ENCODE data around the gene SIN3B.

Gene SIN3B

DNA sequence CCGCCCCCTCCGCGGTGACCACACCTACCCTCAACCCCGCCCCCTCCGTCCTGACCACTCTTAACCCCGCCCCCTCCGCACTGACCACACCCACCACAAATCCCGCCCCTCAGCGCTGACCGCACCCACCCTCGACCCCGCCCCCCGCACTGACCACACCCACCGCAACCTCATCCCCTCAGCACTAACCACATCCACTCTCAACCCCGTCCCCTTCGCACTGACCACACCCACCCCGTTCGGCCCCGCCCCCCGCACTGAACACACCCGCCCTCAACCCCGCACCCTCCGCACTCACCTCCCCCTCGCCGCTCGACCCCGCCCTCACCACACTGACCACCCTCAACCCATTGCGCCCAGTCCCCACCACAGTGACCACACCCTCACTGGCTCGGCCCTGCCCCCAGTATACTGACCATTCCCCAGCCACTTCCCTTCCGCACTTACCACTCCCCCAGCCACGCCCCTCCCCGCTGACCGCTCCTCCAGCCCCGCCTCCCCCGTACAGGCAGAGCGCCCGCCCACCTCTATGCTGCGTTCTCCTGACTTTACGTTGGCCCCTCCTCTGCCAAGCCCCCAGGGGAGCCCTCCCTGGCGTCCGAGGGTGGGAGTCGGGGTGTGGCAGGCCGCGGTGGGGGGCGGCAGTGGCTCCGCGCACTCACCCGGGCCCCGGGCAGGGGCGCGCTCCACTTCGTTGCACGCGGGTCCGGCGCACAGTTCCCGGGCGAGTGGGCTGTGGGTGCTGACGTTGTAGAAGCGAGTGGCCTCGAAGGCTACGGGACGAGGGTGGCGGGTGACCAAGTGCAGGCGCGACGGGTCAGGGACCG is 68.0 kb downstream of the SIN3B start:
- H3K27me3 ChIP-seq (ENCODE audit: insufficient read depth, poor library complexity, severe bottlenecking): no peaks in the 10 kb centered on the region
- DNase-seq (ENCODE audit: low spot score): peak; percentile 90
- H3K36me3 ChIP-seq (ENCODE audit: low read depth): no peaks in the 10 kb centered on the region
- peak; percentile 82 for ATAC-seq (ENCODE audit: low read depth)
- peak overlapping the region; percentile 34 for H3K4me3 ChIP-seq (ENCODE audit: severe bottlenecking)
- H3K27ac ChIP-seq (ENCODE audit: poor library complexity, severe bottlenecking): no peak overlapping the region
- TF ChIP-seq, protein P1, sequence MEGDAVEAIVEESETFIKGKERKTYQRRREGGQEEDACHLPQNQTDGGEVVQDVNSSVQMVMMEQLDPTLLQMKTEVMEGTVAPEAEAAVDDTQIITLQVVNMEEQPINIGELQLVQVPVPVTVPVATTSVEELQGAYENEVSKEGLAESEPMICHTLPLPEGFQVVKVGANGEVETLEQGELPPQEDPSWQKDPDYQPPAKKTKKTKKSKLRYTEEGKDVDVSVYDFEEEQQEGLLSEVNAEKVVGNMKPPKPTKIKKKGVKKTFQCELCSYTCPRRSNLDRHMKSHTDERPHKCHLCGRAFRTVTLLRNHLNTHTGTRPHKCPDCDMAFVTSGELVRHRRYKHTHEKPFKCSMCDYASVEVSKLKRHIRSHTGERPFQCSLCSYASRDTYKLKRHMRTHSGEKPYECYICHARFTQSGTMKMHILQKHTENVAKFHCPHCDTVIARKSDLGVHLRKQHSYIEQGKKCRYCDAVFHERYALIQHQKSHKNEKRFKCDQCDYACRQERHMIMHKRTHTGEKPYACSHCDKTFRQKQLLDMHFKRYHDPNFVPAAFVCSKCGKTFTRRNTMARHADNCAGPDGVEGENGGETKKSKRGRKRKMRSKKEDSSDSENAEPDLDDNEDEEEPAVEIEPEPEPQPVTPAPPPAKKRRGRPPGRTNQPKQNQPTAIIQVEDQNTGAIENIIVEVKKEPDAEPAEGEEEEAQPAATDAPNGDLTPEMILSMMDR (IDR thresholded peaks at IDR 0.05; ENCODE audit: poor library complexity, severe bottlenecking): no peak
- H3K9me3 ChIP-seq (ENCODE audit: severe bottlenecking): no peaks in the 10 kb centered on the region
- no peaks in the 10 kb centered on the region for H3K4me1 ChIP-seq (ENCODE audit: insufficient read depth, poor library complexity, severe bottlenecking)

DNA sequence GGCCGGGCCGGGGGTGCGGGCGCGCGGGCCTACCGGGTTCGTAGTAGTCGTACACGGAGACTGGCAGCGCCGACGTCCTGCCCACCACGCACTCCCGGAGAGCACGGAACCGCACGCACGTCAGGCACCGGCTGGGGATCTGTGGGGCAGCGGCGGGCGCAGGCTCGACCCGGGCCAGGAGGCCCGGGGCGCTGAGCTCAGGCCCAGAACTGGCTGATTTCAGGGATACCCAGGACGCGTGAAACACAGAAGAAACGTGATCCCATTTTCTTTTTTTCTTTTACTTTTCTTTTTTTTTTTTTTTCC is 68.6 kb downstream of the SIN3B start:
- Histone ChIP-seq H3K4me1 (ENCODE audit: insufficient read depth, poor library complexity, severe bottlenecking) (no peaks in the 10 kb centered on the region), H3K27me3 (ENCODE audit: insufficient read depth, poor library complexity, severe bottlenecking) (no peaks in the 10 kb centered on the region), H3K4me3 (ENCODE audit: severe bottlenecking) (peak overlapping the region; percentile 34), H3K27ac (ENCODE audit: poor library complexity, severe bottlenecking) (no peak overlapping the region), H3K9me3 (ENCODE audit: severe bottlenecking) (no peaks in the 10 kb centered on the region), H3K36me3 (ENCODE audit: low read depth) (no peaks in the 10 kb centered on the region)
- DNase-seq (ENCODE audit: low spot score) (no peak), ATAC-seq (ENCODE audit: low read depth) (no peak)
- TF ChIP-seq, protein P1 (IDR thresholded peaks at IDR 0.05; ENCODE audit: poor library complexity, severe bottlenecking): no peak

DNA sequence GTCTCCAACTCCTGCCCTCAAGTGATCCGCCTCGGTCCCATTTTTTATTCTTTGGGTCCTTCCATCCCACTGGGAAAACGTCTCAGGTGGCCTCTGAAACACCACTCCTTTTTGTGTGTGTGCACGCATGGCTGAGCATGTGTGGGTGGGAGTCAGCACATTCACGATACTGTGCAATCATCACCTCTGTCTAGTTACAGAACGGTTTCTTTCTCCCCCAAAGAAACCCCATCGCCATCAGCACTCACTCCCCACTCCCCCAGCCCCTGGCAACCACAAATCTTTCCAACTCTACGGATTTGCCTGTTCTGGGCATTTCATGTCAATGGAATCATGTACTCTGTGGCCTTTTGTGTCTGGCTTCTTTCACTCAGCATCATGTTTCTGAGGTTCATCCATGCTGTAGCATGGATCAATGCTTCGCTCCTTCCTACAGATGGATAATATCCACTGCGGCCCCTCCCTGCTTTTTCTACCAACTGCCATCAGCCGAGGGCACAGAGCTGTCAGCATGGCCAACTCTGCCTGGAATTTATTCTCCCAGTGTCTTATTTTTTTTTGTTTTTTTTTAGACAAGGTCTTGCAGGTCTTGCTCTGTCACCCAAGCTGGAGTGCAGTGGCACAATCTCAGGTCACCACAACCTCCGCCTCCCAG is 69.3 kb downstream of the SIN3B start:
- H3K27me3 ChIP-seq (ENCODE audit: insufficient read depth, poor library complexity, severe bottlenecking): no peaks in the 10 kb centered on the region
- no peaks in the 10 kb centered on the region for H3K4me1 ChIP-seq (ENCODE audit: insufficient read depth, poor library complexity, severe bottlenecking)
- H3K27ac ChIP-seq (ENCODE audit: poor library complexity, severe bottlenecking): no peak overlapping the region
- DNase-seq (ENCODE audit: low spot score) (no peak), ATAC-seq (ENCODE audit: low read depth) (no peak)
- H3K9me3 ChIP-seq (ENCODE audit: severe bottlenecking): no peaks in the 10 kb centered on the region
- H3K36me3 ChIP-seq (ENCODE audit: low read depth): no peaks in the 10 kb centered on the region
- TF ChIP-seq, protein P1 (IDR thresholded peaks at IDR 0.05; ENCODE audit: poor library complexity, severe bottlenecking): no peak
- H3K4me3 ChIP-seq (ENCODE audit: severe bottlenecking): no peak overlapping the region

DNA sequence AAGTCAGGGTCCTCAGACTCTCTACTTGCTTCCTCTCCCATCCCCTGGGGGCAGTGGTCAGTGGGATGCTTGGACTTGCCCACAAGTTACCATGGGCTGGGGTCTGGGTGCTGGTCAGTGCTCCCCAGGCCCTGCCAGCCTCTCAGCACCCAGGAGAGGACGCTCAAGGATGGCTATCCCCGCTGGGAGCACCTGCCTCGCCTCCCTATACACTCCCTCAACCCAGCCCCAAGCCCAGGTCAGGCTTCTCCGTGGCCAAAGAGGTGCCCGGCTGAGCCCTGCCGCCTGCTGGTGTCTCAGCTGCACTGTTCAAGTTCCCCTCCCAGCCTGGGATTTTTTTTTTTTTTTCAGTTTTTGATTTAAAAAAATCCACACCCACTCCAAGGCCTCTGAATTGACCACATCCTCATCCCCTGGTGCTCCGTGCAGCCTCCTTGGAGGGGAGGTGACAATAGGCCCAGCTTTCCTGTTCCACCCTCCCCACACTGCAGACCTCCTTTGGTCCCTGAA is 70.4 kb downstream of the SIN3B start:
- DNase-seq (ENCODE audit: low spot score) (no peak), ATAC-seq (ENCODE audit: low read depth) (no peak)
- Histone ChIP-seq H3K9me3 (ENCODE audit: severe bottlenecking) (no peaks in the 10 kb centered on the region), H3K4me3 (ENCODE audit: severe bottlenecking) (no peak overlapping the region), H3K27me3 (ENCODE audit: insufficient read depth, poor library complexity, severe bottlenecking) (no peaks in the 10 kb centered on the region), H3K36me3 (ENCODE audit: low read depth) (no peaks in the 10 kb centered on the region), H3K4me1 (ENCODE audit: insufficient read depth, poor library complexity, severe bottlenecking) (no peaks in the 10 kb centered on the region), H3K27ac (ENCODE audit: poor library complexity, severe bottlenecking) (no peak overlapping the region)
- TF ChIP-seq, protein P1 (IDR thresholded peaks at IDR 0.05; ENCODE audit: poor library complexity, severe bottlenecking): peak; percentile 60

Measured in RWPE2 (cell line).